AG10803 (cell line): ENCODE measurements around the gene BCOR.

Experiments
- DNase-seq: peaks from one replicate; pipeline ENCODE4 v3.0.0; 2010; ENCODE audit warnings: low read depth
- H3K4me3 ChIP-seq: 2 replicates; pipeline ENCODE4 v1.5.1; 2011; ENCODE audit warnings: mild to moderate bottlenecking, low read length, control low read depth
- TF ChIP-seq, protein P1 (sequence below): conservative IDR thresholded peaks from 2 replicates; pipeline ENCODE4 v1.5.1; 2011; ENCODE audit warnings: mild to moderate bottlenecking, low read length, control low read depth, inconsistent platforms

Gene BCOR

DNA sequence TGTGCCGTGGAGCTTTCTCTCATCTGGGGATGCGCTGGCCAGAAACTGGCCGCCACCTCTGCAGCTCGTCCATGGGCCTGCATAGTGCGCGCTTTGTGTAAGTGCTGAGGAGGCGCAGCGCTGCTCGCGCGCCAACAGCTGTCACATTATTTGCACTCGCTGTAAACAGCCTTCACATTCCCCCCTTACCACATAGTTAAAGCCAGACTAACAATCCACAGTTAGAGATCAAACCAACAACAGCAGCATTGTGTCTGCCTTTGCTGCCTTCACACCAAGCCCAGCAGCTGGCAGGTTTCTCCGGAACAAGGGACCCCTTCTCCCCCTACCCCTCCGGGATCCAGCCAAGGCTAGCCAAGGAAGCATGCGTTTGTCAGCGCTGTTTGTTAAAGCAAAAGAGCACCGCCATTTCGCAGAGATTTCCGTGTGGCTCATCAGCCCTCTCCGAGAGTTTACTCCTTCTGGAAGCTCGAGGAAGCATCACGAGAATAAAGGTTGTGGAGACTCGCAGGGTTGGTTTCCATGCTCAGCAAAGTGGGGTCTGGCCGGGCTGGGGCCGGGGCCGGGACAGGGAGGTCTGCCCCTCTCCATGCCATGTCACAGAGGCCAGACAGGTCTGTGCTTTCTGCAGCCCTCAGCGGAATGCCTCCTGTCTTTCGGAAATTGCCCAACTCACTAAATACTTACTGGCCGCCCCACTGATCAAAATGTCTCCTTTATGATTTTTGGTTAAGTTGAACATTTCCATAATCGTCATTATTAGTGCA is 11.0 kb downstream of the BCOR start:
- TF ChIP-seq, protein P1, sequence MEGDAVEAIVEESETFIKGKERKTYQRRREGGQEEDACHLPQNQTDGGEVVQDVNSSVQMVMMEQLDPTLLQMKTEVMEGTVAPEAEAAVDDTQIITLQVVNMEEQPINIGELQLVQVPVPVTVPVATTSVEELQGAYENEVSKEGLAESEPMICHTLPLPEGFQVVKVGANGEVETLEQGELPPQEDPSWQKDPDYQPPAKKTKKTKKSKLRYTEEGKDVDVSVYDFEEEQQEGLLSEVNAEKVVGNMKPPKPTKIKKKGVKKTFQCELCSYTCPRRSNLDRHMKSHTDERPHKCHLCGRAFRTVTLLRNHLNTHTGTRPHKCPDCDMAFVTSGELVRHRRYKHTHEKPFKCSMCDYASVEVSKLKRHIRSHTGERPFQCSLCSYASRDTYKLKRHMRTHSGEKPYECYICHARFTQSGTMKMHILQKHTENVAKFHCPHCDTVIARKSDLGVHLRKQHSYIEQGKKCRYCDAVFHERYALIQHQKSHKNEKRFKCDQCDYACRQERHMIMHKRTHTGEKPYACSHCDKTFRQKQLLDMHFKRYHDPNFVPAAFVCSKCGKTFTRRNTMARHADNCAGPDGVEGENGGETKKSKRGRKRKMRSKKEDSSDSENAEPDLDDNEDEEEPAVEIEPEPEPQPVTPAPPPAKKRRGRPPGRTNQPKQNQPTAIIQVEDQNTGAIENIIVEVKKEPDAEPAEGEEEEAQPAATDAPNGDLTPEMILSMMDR: no peak
- no peak overlapping the region for H3K4me3 ChIP-seq
- no peak for DNase-seq

DNA sequence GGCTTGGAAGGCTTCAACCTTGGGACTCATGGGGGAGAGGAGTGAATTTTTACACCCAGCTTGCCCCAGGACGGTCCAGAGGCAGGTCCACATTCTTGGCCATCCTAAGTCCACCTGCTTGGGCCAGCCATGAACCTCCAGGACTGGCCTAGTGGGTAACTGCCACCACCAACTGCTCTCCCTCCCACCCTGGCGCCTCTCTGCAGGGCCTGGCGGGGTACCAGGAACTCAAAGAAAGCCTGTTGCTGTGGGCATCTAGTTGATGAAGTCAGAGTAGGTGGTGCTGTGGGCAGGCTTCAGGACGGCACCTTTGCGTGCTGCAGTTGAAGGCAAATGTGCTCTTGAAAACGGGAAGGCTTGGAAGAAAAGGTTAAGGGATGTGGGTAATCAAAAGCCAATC is 12.0 kb downstream of the BCOR start:
- H3K4me3 ChIP-seq: no peak overlapping the region; the same call in 1 of the 2 replicates
- no peak for DNase-seq
- TF ChIP-seq, protein P1: no peak

DNA sequence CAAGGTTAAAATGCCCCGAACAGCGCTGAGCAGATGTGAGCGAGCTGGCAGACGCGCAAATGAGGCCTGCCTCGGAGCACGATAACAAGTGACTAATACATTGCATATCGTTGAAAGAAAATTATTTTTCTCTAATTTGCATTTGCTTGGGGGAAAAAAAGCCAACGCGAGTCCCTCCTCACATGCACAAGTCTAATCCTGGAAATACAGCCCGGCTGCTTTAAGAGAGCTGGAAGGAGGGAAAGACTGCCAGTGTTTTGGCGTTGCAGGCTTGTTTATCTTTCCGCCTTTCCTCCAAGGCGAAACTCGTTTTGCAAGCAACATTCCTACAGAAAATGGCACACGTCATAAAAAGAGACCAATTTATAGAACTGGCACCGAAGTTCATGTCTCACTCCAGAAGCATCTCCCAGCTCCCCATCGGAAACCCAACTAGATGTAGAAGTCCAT is 12.6 kb downstream of the BCOR start:
- peak; percentile 88 for DNase-seq
- TF ChIP-seq, protein P1: no peak
- H3K4me3 ChIP-seq: peak overlapping the region; percentile 9; the same call in 1 of the 2 replicates

DNA sequence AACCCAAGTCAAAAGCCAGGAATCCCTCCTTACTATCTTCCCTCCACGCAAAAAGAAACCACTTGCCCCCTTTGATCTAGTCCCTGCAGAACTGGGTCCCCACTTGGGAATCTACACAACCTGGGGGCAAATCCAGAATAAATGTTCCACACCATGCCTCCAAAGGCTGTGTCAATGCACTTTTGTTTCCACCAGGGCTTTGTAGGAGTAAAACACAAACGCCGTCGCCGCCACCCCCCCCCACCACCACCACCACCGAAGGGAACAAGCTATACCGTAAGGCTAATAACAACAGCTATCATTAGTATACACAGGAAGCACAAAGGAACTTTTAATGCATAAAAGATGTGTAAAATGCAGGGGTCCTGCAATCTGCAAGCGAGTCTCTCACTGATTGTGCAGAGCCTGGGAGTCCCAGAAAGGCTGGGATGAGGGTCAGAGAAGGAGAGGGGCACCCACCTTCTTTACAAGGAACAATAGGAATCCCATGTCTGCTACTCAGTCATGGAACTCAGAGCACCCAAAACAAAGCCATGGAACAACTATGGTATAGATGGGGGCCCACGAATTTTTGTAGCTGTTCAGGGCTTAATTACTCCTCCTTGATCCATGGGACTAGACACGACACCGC is 13.2 kb downstream of the BCOR start:
- TF ChIP-seq, protein P1: no peak
- peak overlapping the region; percentile 9; the same call in 1 of the 2 replicates for H3K4me3 ChIP-seq
- DNase-seq: no peak

DNA sequence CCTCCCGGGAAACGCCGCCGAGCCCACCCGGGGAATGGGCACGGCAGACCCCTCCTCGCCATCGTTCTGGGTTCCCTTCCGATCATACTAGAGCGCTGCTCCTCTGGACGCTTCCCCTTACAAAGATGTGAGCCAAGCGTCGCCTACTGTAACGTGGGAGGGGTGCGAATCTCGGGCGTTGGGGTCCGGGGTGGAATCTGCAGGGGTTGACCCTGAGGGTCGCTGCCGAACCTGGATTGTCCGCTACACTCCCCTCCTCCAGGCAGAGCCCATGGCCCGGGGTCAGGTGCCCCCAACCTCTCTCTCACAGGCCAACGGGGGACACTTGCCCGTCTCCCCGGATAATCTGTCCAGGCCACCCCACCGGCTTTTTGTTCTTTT is 13.8 kb downstream of the BCOR start:
- no peak for DNase-seq
- TF ChIP-seq, protein P1: no peak
- H3K4me3 ChIP-seq: no peak overlapping the region

DNA sequence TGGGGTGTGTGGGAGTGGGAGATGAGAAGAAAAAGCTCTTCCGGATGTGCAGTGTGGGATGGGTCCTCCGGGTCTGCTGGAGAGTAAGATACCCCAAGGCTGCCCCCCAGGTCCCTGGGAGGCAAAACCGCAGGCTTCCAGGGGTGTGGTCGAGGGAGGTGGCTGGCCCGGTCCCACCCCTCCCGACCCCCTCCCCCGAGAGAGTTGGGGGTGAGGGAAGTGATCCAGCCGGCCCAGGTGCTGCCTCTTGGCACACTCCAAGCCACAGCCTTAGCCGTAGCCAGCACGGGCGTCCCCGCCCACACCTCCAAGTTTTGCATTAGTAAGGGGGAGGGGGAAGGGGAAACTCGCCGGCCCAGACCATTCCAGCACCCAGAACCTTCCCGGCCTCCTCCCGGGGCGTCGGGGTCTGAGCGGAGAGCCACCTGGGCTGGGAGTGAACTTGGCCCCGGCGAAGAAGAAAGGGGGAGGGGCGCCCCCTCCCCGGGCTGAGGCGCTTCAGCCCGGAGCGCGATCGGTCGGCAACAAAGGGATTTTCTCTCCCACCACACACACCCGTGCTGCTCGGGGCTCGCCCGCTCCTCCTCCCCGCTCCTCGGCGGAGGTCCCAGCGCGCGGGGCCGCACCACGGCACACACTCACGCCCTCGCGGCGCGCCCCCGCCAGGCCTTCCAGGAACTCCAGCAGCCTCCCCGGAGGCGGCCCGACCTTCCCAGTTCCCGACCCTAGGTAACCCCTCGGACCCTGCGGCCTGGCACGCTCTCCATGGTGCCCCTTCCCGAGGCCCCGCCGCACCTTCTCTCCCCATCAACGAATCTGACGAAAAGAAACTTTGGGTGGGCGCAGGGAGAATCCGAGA is 14.4 kb downstream of the BCOR start:
- peak overlapping the region; percentile 40 for H3K4me3 ChIP-seq
- TF ChIP-seq, protein P1: no peak
- no peak for DNase-seq
